Left renal cortex interstitium (tissue), 4 donors: Measurements from ENCODE around the gene ENTR1. TPM values are rescaled to one million over a fixed set of nuclear protein-coding genes. Genes with fewer than 3 reads are reported as not detected.
"Not testable (repeated sequence)": the region's sequence is repeated elsewhere in the genome, so short reads cannot be mapped to it uniquely, and the experiment has no call there.

Source experiments
- DNase-seq, 4 donors: peaks; one replicate each; pipeline ENCODE4 v3.0.0-alpha.2; 2013; ENCODE audit warnings: low read depth in 4 of 4, low spot score in 2 of 4, missing footprints in 1 of 4
- polyA plus RNA-seq, 4 donors: library from polyadenylated mRNA; unstranded; fragments of 120-200 nt; gene quantifications; one replicate each; pipeline ENCODE4 v1.2.1, GENCODE V29; 2013; ENCODE audit not compliant: insufficient read length in 4 of 4

Gene ENTR1
- polyA plus RNA-seq, 4 donors, result 36.0 to 63.6 (median 50.2) TPM

DNA sequence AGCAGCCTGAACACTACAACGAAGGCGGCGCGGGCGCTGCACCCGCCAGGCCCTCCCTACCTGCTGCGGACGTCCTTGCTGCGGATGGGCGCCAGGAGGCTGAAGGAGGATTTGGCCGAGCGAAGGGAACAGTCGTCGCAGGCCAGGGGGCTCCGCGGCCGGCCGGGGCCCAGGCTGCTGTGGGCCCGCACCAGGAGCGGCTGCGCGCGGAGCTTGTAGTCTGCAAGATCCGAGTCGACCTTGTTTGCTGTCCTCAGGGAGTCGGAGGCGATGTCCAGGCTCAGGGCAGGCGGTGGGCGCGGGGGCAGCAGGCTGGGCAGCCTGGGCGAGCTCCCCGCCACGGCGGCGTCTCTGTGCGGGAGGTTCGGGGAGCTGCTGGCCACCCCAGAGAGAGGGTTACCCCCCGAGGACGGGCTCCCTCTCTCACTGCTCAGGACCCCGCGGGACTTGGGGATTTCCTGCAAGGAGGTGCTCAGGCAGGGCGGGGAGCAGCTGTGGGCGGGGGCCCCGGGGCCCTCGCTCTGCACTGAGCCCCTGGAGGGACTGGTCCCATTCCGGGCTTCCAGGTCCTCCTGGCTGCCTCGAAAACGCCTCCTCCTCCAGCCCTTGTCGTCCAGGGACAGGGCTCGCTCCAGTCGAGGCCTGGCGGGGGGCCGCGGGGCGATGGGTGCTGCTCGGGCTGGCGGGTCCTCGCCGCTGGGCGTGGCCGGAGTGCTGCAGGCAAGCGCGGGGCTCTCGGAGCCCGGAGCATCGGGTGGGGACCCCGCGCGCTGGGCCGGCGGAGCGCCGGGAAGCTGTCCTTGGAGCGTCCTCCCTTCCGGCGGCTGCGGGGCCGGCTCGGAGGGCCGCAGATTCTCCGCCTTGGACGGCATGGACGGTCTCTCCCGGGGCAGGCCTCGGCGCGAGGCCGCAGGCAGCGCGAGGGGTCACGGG, 28.4 kb upstream of the ENTR1 start:
- no peak for DNase-seq

DNA sequence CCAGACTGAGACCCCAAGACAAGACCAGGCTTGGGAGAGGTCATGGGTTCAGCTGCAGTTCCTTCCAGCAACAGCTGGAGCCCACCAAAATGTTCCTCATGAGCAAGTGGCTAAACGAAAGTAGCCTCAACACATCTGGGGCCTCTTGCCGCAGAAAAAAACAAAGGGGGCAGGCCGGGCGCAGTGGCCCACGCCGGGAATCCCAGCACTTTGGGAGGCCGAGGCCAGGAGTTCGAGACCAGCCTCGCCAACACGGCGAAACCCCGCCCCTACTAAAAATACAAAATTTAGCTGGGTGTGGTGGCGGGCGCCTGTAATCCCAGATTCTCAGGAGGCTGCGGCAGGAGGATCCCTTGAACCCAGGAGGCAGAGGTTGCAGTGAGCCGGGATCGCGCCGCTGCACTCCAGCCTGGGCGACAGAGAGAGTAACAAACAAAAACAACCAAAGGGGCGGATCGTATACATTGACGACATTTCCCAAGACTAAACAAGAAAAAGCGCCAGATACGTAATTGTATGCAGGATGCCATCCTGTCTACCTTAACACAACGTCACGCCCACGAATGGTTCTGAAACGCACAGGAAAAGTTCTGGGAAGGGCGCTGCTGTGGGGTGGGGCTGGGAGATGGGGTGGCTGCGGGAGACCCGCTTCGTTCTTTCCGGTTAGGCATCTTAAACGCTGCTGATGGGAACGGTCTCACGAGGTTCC, 27.6 kb upstream of the ENTR1 start:
- DNase-seq, result no peak

DNA sequence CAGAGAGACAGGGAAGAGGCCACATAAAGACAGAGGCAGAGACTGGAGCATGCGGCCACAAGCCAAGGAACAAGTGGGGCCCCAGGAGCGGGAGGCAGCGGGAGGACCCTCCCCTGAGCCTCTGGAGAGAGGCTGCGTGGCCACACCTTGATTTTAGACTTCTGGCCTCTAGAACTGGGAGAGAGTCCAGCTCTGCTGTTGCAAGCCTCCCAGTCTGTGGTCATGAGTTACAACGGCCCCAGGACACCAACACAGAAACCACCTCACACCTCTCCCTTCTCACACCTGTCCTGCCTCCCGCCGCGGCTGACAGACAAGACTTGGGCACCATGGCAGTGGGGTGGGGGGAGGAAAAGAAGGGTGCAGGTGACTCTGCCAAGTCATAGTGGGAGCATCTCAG, 27.0 kb upstream of the ENTR1 start:
- DNase-seq, result no peak

DNA sequence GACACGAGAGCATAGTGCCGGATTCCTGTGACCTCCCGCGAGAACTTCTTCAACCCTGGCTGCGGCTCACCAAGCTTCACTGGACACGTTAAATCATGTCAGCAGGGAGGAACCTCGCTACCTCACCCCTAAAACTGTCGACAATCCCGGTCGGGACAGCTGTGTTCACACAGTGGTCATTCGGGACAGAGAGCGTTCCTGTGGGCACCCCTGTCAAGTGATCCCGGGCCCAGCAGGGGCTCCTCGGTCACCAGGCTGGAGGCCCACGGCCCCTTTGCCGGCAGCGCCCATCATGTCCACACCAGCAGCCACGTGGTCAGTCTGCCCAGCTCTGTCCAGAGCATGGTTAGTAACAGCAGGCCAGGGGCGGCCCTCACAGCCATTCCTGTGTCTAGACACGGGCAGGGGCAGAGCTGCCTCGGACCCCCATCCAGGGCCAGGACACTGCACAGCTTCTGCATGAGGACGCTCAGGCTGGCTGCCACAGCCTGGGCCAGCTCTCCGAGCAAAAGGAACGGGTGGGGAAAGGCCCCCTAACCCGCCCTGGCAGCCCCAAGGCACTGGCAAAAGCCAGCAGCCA, 25.7 kb upstream of the ENTR1 start:
- DNase-seq, result no peak

DNA sequence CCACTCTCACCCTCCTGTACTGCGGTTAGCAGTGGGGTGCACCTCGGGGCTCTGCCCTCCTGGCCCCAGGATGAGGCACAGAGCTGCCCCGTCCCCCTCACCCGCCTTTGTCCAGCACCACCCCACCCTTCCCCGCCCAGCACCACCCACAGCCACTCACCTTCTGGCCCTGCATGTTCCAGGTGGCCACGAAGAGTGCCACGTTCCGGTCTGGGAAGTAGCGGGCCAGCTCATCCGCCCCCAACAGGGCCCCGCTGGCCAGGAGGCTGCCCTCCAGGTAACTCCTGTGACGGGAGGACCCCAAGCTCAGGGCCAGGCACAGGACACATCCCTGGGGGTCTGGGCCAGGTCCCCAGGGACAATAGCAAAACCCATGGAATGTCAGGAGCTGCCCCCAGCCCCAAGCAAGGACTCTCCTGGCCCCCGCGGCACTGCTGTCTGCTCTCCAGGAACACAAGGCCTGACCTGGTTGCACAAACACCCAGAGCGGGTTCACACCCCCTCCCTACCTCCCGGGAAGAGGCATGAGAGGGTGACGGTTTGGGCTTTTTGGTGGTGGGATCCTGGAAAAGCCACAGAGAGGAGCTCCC, 24.3 kb upstream of the ENTR1 start:
- no peak for DNase-seq

DNA sequence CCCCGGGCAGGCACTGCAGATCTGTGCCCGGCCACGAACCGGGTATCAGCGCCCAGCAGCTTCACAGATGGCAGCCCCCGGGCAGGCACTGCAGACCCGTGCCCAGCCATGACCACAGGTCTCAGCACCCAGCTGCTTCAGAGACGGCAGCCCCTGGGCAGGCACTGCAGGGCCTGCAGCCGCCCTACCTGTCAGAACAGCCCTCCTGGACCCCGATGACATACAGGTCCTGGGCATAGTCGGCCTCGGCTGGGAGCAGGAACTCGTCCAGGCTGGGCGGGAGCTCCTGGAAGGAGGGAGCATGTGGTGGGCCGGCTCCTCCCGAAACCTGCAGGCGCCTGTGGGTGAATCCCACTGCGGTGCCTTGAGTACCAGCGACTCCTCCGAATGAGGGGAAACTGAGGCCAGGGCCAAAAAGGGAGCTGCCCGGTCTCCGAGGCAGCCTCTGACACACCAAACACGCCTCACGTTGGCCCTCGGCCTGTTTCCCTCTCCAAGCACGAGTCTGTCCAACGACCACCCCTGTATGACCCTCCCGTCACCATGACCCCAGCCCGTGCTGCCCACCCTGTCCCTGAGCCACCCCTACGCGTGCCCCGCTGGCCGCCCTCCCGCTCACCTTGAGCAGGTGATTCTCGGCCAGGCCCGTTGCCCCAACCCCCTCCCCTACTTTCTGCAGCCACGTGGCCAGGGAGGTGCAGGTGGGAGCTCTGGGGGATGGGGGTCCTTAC, 23.6 kb upstream of the ENTR1 start:
- no peak for DNase-seq

DNA sequence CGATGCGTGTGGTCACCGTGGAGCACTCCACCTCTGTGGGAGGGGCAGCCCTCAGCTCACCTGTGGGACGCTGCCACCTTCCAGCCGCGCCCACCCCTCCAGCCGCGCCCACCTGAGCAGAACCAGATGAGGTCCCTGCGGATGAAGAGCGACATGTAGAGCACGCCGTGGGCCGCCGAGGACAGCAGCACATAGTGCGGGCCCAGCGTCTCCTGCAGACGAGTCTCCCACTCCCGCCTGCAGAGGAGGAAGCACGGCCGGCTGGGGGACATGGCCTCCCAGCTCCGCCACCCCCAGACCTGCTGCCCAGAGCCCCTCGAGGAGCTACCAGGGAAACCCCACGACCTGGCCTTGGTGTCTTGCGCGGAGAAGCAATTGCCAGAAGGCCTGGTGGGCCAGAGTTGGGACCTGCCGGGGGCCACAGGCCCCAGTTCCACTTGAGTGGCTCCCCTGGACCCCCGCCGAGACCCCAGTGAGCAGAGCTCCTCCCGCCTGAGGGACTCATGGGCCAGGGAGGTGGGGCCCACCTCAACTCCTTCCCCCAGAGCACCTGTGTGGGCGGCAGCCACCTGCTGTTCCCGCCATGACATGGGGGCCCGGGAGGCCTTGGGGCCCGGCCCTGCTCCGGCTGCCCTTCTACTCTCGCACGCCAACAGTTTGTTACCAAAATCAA, 22.8 kb upstream of the ENTR1 start:
- no peak for DNase-seq

DNA sequence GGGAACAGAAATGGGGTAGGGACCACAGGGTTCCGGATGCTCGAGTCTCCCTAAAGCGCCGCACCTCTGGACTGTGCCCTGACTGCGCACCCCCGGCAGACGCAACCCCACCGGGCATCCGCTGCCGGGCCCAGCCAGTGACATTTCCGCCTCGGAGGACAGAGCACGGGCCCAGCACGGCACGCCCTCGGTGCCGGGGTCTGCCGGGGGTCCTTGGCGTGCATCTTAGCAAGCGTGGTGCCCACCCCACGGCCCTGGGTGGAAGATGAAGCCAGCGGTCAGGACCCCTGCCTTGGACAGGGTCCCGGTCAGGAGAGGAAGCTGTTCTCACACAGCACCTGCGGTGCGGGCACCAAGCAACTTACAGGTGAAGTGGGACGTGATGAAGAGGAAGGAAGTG, 22.2 kb upstream of the ENTR1 start:
- DNase-seq, result no peak

DNA sequence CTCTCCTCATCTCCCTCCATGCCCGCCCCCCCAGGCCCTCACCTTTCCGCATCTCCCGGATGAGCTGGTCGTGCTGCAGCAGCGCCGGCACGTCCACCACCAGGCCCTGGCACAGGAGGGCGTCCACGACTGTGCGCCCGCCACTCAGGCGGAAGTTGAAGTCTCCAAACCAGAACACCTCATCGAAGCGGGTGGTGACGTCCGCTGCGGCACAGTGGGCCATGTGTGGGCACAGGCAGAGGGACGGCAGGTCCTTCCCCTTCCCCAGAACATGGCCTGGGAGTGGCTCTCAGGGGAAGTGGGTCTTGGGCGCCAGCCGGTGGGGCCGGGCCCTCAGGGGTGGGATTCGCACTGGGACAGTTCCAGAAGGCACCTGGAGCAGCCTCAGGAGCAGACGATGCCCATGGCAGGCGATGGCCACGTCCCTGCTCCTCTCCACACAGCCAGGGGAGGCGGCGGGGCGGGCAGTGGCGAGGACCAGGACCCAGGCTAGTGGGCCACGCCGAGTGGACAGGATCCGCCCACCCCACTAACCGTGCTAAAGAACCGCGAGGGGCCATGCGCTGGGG, 21.5 kb upstream of the ENTR1 start:
- no peak for DNase-seq

DNA sequence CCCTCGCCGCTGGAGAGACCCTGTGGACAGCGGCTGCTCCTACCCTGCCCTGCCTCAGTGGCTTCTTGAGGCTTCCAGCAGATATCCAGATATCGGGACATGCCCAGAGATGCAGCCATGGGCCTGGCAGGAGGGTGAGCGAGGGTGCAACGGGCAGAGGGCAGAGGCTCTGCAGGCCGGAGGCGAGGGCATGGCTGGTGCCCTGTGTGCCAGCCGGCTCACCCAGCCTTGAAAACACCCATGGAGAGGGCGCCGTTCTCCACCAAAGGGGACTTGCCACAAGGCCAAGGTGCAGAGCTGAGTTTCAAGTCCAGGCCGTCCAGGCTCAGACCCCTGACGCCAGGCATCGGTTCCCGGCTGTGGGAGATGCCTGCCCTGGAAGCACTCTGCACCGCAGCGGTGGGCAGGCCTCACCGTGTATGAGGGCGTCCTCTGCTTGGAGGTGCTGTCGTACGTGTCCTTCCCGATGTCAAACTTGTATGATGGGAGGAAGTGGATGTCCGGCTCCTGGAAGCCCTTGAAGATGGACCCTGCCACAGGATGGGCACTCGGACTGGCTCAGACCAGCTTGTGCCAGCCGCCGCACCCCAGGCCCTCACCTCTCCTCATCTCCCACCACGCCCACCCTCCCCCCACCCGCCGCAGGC, 20.3 kb upstream of the ENTR1 start:
- DNase-seq, result no peak

DNA sequence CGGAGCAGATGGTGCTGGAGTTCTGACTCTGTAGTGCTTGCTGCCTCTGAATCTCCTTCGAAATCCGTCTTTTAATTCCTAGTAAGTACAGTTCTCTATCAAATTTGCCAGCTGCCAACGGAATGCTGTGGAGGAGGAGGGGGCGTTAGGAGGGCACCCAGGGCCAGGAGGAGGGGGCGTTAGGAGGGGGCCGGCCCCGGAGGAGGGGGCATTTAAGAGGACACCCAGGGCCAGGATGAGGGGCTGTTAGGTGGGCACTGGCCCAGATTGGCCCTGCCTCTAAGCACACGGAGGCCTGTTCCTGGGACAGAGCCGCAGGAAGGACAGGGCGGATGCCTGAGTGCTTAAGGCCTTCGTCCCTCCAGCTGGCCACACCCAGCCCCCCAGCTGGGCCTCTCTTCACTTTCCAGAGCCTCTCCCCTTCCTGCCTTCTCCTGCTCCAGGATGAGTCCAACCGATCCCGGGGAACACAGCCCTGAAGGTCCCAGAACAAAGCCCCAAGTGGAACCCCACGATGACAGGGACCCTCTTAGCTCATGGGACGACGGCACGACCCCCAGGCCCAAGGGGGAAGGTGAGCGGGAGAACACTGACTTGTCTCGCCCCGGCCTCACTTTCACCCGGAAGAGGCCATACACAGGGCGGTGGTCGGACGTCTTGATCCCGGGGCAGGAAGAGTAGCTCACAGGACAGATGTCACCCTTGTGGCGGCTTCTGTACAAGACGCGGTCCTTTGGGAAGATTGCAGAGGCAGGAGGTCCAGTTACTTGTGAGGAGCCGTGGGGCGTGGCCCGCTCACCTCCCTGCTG, 19.5 kb upstream of the ENTR1 start:
- no peak for DNase-seq

DNA sequence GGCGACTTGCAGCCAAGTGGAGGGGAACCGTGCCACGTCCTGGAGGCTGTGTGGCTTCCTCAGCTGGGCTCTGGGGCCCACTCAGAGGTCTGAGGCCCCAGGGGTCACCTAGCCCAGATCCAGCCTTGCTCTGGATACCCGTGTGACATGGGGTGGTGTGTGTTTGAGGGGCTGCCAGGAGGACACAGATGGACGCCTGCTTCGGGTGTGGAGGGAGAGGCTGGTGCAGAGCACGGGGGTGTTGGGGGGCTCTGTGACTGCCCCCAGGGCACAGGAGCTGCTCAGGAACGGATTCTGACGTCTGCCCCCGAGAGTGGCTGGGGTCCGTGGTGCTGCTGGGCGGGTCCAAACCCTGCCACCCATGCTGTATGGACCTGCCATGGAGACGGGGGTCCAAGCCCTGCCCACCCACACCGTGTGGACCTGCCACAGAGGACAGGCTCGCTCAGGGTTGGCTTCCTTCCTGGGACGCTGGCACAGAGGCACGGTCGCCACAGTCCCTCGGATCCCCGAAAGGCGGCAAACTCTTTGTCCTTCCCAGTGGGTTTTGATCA, 18.7 kb upstream of the ENTR1 start:
- DNase-seq, result no peak

DNA sequence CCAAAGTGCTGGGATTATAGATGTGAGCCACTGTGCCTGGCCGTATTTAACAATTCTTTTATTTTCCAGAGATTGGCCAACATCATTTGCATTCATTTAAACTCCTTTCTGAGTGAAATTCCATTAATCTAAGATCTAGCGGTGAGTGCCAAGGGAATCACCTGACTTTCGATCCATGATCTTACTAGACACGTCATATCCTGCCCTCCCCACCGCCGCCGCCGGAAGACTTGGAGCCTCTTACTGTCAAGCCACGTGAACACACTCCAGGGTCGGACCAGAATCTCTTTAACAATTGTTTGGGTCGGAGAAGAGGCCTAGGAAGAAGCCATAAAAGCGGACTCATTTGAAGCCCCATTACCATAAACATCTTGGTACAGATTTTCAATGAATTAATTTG, 16.4 kb upstream of the ENTR1 start:
- no peak for DNase-seq

DNA sequence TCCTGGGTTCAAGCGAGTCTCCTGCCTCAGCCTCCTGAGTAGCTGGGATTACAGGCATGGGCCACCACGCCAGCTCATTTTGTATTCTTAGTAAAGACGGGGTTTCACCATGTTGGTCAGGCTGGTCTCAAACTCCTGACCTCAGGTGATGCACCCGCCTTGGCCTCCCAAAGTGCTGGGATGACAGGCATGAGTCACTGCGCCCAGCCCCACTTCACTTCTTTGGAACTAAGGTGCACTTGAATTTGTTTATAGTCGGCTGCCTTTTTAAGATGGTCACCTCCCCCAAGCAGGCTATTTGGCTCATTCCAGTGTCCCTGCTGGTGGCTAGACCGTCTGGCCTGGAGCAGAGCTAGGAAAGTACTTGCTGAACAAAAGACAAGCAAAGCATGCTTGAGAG, 15.0 kb upstream of the ENTR1 start:
- DNase-seq, result not testable (repeated sequence)

DNA sequence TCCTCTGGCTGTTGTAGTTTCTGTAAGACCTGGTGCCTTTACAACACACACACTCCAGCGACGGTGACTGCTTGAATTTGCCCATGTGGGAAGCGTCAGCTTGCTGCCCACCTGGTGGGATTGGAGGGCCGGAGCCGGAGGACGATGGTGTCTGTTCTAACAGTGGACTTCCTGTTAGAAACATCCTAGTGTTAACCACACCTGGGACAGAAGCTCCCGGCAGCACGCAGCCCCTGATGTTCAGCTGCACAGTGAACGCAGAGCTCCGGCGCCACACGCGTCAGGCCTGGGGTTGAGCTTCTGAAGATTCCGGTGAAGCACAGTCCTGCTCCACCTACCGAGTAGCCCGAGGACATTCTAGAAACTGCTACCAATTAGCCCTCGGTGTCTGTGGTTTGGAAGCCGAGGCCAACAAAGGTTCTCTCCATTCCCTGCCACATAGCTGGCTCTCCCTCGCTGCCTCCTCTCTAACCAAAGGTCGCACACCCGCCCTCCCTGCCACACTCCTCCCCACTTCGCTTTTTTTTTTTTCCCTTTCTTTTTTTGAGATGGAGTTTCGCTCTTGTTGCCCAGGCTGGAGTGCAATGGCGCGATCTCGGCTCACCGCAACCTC, 14.4 kb upstream of the ENTR1 start:
- no peak for DNase-seq

DNA sequence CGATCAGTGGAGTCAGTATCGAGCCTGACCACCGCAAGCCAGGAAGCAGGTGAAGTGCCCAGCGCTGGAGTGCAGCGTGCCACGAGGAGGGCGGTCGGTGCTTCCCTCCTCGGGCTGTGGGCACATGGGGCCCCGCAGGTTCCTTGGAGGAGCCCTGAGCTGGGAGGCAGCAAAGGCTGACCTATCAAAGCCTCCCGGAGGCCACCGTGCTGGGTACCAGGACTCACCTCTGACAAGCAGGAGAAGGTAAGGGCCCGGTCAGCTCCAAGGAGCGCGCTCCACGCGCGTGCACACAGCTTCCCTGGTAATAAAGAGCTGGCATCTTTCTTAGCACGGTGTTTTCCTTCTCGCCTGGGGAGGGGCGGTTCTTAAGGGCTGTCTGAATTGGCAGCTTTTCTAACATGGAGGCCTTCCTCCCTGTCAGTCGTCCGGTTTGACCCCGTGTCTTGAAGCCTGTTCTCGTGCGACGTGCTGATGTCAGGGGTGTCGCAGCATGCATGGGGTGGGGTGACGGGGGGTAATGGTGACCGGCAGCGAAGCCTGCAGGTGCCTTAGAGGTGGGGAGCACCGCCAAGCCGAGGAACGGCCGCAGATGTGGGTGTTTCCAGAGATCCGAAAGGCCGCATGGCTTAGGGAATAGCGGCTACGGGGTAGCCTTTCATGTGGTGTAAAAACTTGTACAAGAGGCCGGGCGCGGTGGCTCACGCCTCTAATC, 13.2 kb upstream of the ENTR1 start:
- DNase-seq, result no peak

DNA sequence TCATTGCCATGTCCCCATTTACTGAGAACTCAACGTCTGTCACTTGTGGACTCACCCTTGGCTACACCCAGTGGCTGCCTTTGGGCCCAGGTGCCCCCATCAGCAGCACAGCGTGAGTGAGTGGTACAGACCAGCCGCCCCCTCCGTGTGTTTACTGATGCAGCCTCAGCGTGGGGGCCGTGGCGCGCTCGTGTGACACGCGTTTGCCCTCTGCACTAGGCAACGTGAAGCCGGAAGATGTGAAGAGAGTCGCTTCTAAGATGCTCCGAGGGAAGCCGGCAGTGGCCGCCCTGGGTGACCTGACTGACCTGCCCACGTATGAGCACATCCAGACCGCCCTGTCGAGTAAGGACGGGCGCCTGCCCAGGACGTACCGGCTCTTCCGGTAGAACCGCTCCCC, 12.5 kb upstream of the ENTR1 start:
- no peak for DNase-seq
